SJSA1 (cell line): ENCODE measurements around the gene BEGAIN. TPM values are rescaled to one million over a fixed set of nuclear protein-coding genes. Genes with fewer than 3 reads are reported as not detected.

Experiments
- DNase-seq, 2 experiments: peaks; one replicate each; pipeline ENCODE4 v3.0.0-alpha.2; 2015 to 2020; ENCODE audit warnings: low spot score in 2 of 2, low read depth in 1 of 2
- H3K27ac ChIP-seq: fragments of 250-450 bp; sonication (Bioruptor Pico); 2 replicates; pipeline ENCODE4 v1.5.1; 2020; ENCODE audit warnings: mild to moderate bottlenecking, moderate library complexity
- H3K27me3 ChIP-seq: fragments of 250-450 bp; sonication (Bioruptor Pico); replicated peaks from 2 replicates; pipeline ENCODE4 v1.5.1; 2020; ENCODE audit warnings: mild to moderate bottlenecking, moderate library complexity
- H3K36me3 ChIP-seq: fragments of 250-450 bp; sonication (Bioruptor Pico); 2 replicates; pipeline ENCODE4 v1.5.1; 2020; ENCODE audit warnings: mild to moderate bottlenecking
- H3K4me1 ChIP-seq: fragments of 250-450 bp; sonication (Bioruptor Pico); replicated peaks from 2 replicates; pipeline ENCODE4 v1.6.1; 2021; ENCODE audit warnings: mild to moderate bottlenecking
- H3K4me3 ChIP-seq: fragments of 250-450 bp; sonication (Bioruptor Pico); 2 replicates; pipeline ENCODE4 v1.5.1; 2020; ENCODE audit warnings: mild to moderate bottlenecking
- H3K9me3 ChIP-seq: fragments of 250-450 bp; sonication (Bioruptor Pico); replicated peaks from 2 replicates; pipeline ENCODE4 v1.5.1; 2020; ENCODE audit warnings: mild to moderate bottlenecking
- total RNA-seq: library from RNA; depleted of rRNA; stranded (reverse); fragments of >200 nt; shearing (Covaris generic); gene quantifications from 2 replicates; pipeline ENCODE4 v1.2.3, GENCODE V29; 2014

Gene BEGAIN
- total RNA-seq, 1 experiment from 2014 or later: not detected

GRCh38 chr14:100537446-100538350, 49.5 kb downstream of the BEGAIN start:
- Histone ChIP-seq H3K36me3 (no peaks in the 10 kb centered on the region), H3K9me3 (no peaks in the 10 kb centered on the region), H3K4me3 (no peak overlapping the region), H3K27ac (no peak overlapping the region), H3K27me3 (no peaks in the 10 kb centered on the region), H3K4me1 (no peaks in the 10 kb centered on the region)
- DNase-seq: no peak

GRCh38 chr14:100536721-100537445, 50.3 kb downstream of the BEGAIN start:
- no peaks in the 10 kb centered on the region for H3K36me3 ChIP-seq
- H3K4me3 ChIP-seq: no peak overlapping the region
- DNase-seq: no peak
- no peaks in the 10 kb centered on the region for H3K9me3 ChIP-seq
- H3K27ac ChIP-seq: no peak overlapping the region
- H3K4me1 ChIP-seq: no peaks in the 10 kb centered on the region
- no peaks in the 10 kb centered on the region for H3K27me3 ChIP-seq

GRCh38 chr14:100536121-100536510, 51.1 kb downstream of the BEGAIN start:
- Histone ChIP-seq H3K36me3 (no peaks in the 10 kb centered on the region), H3K9me3 (no peaks in the 10 kb centered on the region), H3K27ac (no peak overlapping the region), H3K4me3 (no peak overlapping the region), H3K4me1 (no peaks in the 10 kb centered on the region), H3K27me3 (no peaks in the 10 kb centered on the region)
- peak in 1 of 2 experiments; percentile 35 for DNase-seq

- Histone ChIP-seq H3K4me1 (no peaks in the 10 kb centered on the region), H3K4me3 (no peak overlapping the region), H3K36me3 (no peaks in the 10 kb centered on the region), H3K27me3 (no peaks in the 10 kb centered on the region), H3K27ac (no peak overlapping the region), H3K9me3 (no peaks in the 10 kb centered on the region)
- no peak for DNase-seq
Observed at GRCh38 chr14:100535287-100536120, 51.7 kb downstream of the BEGAIN start.

- H3K4me1 ChIP-seq: no peaks in the 10 kb centered on the region
- H3K27ac ChIP-seq: no peak overlapping the region
- H3K27me3 ChIP-seq: no peaks in the 10 kb centered on the region
- no peak overlapping the region for H3K4me3 ChIP-seq
- H3K36me3 ChIP-seq: no peaks in the 10 kb centered on the region
- no peak for DNase-seq
- no peaks in the 10 kb centered on the region for H3K9me3 ChIP-seq
Observed at GRCh38 chr14:100534528-100535286, 52.5 kb downstream of the BEGAIN start.

- Histone ChIP-seq H3K27ac (no peak overlapping the region), H3K4me1 (no peaks in the 10 kb centered on the region), H3K27me3 (no peaks in the 10 kb centered on the region), H3K36me3 (no peaks in the 10 kb centered on the region), H3K9me3 (no peaks in the 10 kb centered on the region), H3K4me3 (no peak overlapping the region)
- peak in 1 of 2 experiments; percentile 38 for DNase-seq
Observed at GRCh38 chr14:100533656-100534485, 53.3 kb downstream of the BEGAIN start.

GRCh38 chr14:100532906-100533655, 54.1 kb downstream of the BEGAIN start:
- H3K9me3 ChIP-seq: no peaks in the 10 kb centered on the region
- H3K27ac ChIP-seq: no peak overlapping the region
- H3K27me3 ChIP-seq: no peaks in the 10 kb centered on the region
- no peaks in the 10 kb centered on the region for H3K36me3 ChIP-seq
- H3K4me3 ChIP-seq: no peak overlapping the region
- no peaks in the 10 kb centered on the region for H3K4me1 ChIP-seq
- no peak for DNase-seq

- no peaks in the 10 kb centered on the region for H3K36me3 ChIP-seq
- no peak overlapping the region for H3K27ac ChIP-seq
- H3K4me1 ChIP-seq: no peaks in the 10 kb centered on the region
- H3K27me3 ChIP-seq: no peaks in the 10 kb centered on the region
- no peak overlapping the region for H3K4me3 ChIP-seq
- no peak for DNase-seq
- H3K9me3 ChIP-seq: no peaks in the 10 kb centered on the region
Observed at GRCh38 chr14:100532154-100532861, 54.9 kb downstream of the BEGAIN start.

- H3K4me3 ChIP-seq: no peak overlapping the region
Observed at GRCh38 chr14:100531152-100532121, 55.8 kb downstream of the BEGAIN start.

GRCh38 chr14:100530270-100531072, 56.7 kb downstream of the BEGAIN start:
- Histone ChIP-seq H3K36me3 (no peaks in the 10 kb centered on the region), H3K9me3 (no peaks in the 10 kb centered on the region), H3K4me3 (no peak overlapping the region), H3K4me1 (no peaks in the 10 kb centered on the region), H3K27ac (no peak overlapping the region), H3K27me3 (no peaks in the 10 kb centered on the region)
- no peak for DNase-seq

More at GRCh38 chr14:100531152-100532121, 55.8 kb downstream of the BEGAIN start:
- H3K4me1 ChIP-seq: no peaks in the 10 kb centered on the region
- no peak overlapping the region for H3K27ac ChIP-seq
- H3K36me3 ChIP-seq: no peaks in the 10 kb centered on the region
- no peaks in the 10 kb centered on the region for H3K27me3 ChIP-seq
- H3K9me3 ChIP-seq: no peaks in the 10 kb centered on the region
- DNase-seq: no peak
